ENCODE data around the gene UBAC1.

GRCh38 chr9:135888766-135889394 is 72.3 kb downstream of the UBAC1 start:
- TF ChIP-seq ZFP3 (CRISPR knock-in tag; IDR thresholded peaks at IDR 0.05) (no peak), ZFP30 (CRISPR knock-in tag; IDR thresholded peaks at IDR 0.05) (no peak)

Measured in SK-N-SH treated with all-trans-retinoic acid at 6 μM for 48 hours (cell line).